Embryonic facial prominence (tissue), 1 donor: Measurements from ENCODE around the gene AKAP11.
"Not testable (repeated sequence)": the region's sequence is repeated elsewhere in the genome, so short reads cannot be mapped to it uniquely, and the experiment has no call there.

Experiments
- DNase-seq: peaks from one replicate; pipeline ENCODE4 v3.0.0-alpha.2; 2016; ENCODE audit errors: extremely low spot score

The AKAP11 gene

GRCh38 chr13:42272115-42272803, at the start of gene AKAP11:
TSS of gene AKAP11 (plus strand) at chr13:42272152. CDS start at chr13:42286349, 14,197 bp downstream.
- peak; percentile 69 for DNase-seq

- DNase-seq: no peak
These were observed 48.3 kb upstream of the AKAP11 start for GRCh38 chr13:42223681-42224080.

- DNase-seq: no peak
These were observed 46.9 kb upstream of the AKAP11 start for GRCh38 chr13:42225051-42225450.

- not testable (repeated sequence) for DNase-seq
These were observed 45.2 kb upstream of the AKAP11 start for GRCh38 chr13:42226759-42227158.

GRCh38 chr13:42228527-42228926, 43.4 kb upstream of the AKAP11 start:
- DNase-seq: no peak

- DNase-seq: no peak
These were observed 42.7 kb upstream of the AKAP11 start for GRCh38 chr13:42229287-42229686.

GRCh38 chr13:42232671-42233070, 39.3 kb upstream of the AKAP11 start:
- no peak for DNase-seq

GRCh38 chr13:42233726-42234125, 38.2 kb upstream of the AKAP11 start:
- no peak for DNase-seq

GRCh38 chr13:42239161-42239560, 32.8 kb upstream of the AKAP11 start:
- no peak for DNase-seq

- no peak for DNase-seq
These were observed 32.3 kb upstream of the AKAP11 start for GRCh38 chr13:42239644-42240043.

GRCh38 chr13:42246541-42246940, 25.4 kb upstream of the AKAP11 start:
- DNase-seq: no peak

- DNase-seq: no peak
These were observed 24.1 kb upstream of the AKAP11 start for GRCh38 chr13:42247883-42248282.

- DNase-seq: no peak
These were observed 16.1 kb upstream of the AKAP11 start for GRCh38 chr13:42255886-42256285.

GRCh38 chr13:42258747-42259146, 13.2 kb upstream of the AKAP11 start:
- DNase-seq: no peak

GRCh38 chr13:42259515-42259914, 12.4 kb upstream of the AKAP11 start:
- DNase-seq: no peak

- no peak for DNase-seq
These were observed 10.9 kb upstream of the AKAP11 start for GRCh38 chr13:42260903-42261654.

- no peak for DNase-seq
These were observed 5.5 kb upstream of the AKAP11 start for GRCh38 chr13:42266473-42266872.

- no peak for DNase-seq
These were observed 1.6 kb upstream of the AKAP11 start for GRCh38 chr13:42270160-42270856.

GRCh38 chr13:42270857-42271215, 1.1 kb upstream of the AKAP11 start:
- DNase-seq: no peak

GRCh38 chr13:42271337-42272114, 426 bp upstream of the AKAP11 start:
- DNase-seq: peak; percentile 93

GRCh38 chr13:42272804-42273175, 838 bp downstream of the AKAP11 start:
- no peak for DNase-seq
